MG63 (cell line): ENCODE data around the gene ANKRD33. TPM values are rescaled to one million over a fixed set of nuclear protein-coding genes. Genes with fewer than 3 reads are reported as not detected.

Experiments
- DNase-seq: peaks from one replicate; pipeline ENCODE4 v3.0.0-alpha.2; 2020
- H3K27me3 ChIP-seq: fragments of 250-450 bp; sonication (Bioruptor Pico); 2 replicates; pipeline ENCODE4 v1.5.1; 2020; ENCODE audit warnings: mild to moderate bottlenecking, moderate library complexity
- H3K36me3 ChIP-seq: fragments of 250-450 bp; sonication (Bioruptor Pico); 2 replicates; pipeline ENCODE4 v1.5.1; 2020; ENCODE audit warnings: mild to moderate bottlenecking, moderate library complexity
- H3K4me3 ChIP-seq: fragments of 250-450 bp; sonication (Bioruptor Pico); 2 replicates; pipeline ENCODE4 v1.5.1; 2020; ENCODE audit warnings: mild to moderate bottlenecking, moderate library complexity
- H3K9me3 ChIP-seq: fragments of 250-450 bp; sonication (Bioruptor Pico); 2 replicates; pipeline ENCODE4 v1.5.1; 2020; ENCODE audit warnings: mild to moderate bottlenecking, moderate library complexity
- total RNA-seq: library from RNA; depleted of rRNA; stranded (reverse); fragments of >200 nt; shearing (Covaris generic); gene quantifications from 2 replicates; pipeline ENCODE4 v1.2.3, GENCODE V29; 2014; ENCODE audit warnings: low replicate concordance; rRNA removed

Gene ANKRD33
- total RNA-seq, 1 experiment from 2014 or later, result not detected

DNA sequence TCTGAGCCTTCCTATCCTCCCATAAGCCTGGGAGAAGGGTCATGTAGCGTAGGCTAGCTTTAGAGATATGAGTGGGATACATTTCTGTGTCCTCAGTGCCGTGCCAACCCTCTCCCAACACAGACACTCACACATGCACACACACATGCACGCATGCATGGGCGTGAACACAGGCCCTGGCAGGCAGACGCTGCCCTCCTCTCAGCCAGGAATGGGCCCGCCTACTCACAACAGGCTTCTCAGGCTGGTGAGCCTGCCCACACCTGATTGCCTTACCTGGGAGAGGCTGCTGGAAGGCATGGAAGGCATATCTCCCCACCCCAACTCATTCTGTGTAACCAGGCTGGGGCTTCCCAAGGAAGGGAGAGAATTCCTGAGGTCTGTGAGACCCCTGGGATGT lies 50.8 kb downstream of the ANKRD33 start:
- Histone ChIP-seq H3K9me3 (no peaks in the 10 kb centered on the region), H3K27me3 (no peaks in the 10 kb centered on the region), H3K36me3 (no peaks in the 10 kb centered on the region), H3K4me3 (no peak overlapping the region)
- DNase-seq, result no peak

DNA sequence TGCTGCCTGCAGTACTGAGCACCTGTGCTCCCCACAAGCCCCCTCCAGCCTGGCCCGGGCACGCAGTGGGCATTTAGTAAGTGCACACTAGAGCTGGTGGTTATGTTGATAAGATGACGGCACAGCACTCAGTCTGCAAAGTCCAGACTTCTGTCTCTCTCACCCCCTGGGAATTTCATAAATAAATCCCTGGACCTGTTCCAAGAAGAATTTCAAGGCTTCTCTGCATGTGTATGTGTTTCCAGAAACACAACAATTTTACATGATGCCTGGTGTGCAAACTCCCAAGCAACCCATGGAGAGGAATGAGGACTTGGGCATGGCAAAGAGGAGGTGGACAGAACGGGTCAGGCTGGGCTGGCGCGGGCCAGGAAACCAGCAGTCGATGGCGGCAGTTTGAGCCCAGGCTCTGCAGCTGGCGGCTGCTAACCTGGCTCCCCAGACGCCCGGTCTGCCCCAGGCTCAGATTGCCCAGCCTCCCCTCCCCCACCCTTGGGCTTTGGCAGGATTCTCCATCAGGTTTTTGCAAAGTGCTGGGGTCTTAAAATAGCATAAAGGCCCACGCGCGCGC lies 53.2 kb downstream of the ANKRD33 start:
- no peaks in the 10 kb centered on the region for H3K36me3 ChIP-seq
- H3K9me3 ChIP-seq, result peaks cover 15% of the 10 kb centered on the region
- H3K27me3 ChIP-seq, result no peaks in the 10 kb centered on the region
- H3K4me3 ChIP-seq, result no peak overlapping the region
- DNase-seq, result no peak

Other genes with a start within 250 kb of the ANKRD33 start
- 0.10 and 0.67 TPM in 2 replicates for gene FIGNL2, start 39.4 kb upstream of the ANKRD33 start, total RNA-seq
- gene ACVRL1, start 19.4 kb downstream of the ANKRD33 start, total RNA-seq, result 0.52 and 1.4 TPM in 2 replicates
- 0.57 and 1.9 TPM in 2 replicates for gene ACVR1B, start 63.6 kb downstream of the ANKRD33 start, total RNA-seq
- gene TAMALIN, start 118.8 kb downstream of the ANKRD33 start, total RNA-seq, result 1.4 and 2.0 TPM in 2 replicates
- 4.4 TPM in 1 of 2 replicates, not detected in the other for gene NR4A1, start 163.3 kb downstream of the ANKRD33 start, total RNA-seq
- gene ATG101, start 181.9 kb downstream of the ANKRD33 start, total RNA-seq, result 45.4 and 110 TPM in 2 replicates
- gene SMIM41, start 191.6 kb downstream of the ANKRD33 start, total RNA-seq, result not detected in 2 replicates